Bronchial epithelial cell (primary cell): ENCODE measurements around the gene BCO2. TPM values are rescaled to one million over a fixed set of nuclear protein-coding genes. Genes with fewer than 3 reads are reported as not detected.
"Not testable (repeated sequence)": the region's sequence is repeated elsewhere in the genome, so short reads cannot be mapped to it uniquely, and the experiment has no call there.

ENCODE experiments used
- DNase-seq: peaks from one replicate; pipeline ENCODE4 v3.0.0-alpha.2; 2010; ENCODE audit warnings: low read depth
- FAIRE-seq: peaks from 2 replicates; lab custom pipeline; 2011; peaks lifted over from hg19 to GRCh38; lab: Jason Lieb, UNC
- H3K27me3 ChIP-seq: 2 replicates; pipeline ENCODE4 v1.5.1; 2011; ENCODE audit warnings: low read length; ENCODE audit not compliant: control insufficient read depth, insufficient read depth
- H3K36me3 ChIP-seq: 2 replicates; pipeline ENCODE4 v1.5.1; 2011; ENCODE audit warnings: low read length; ENCODE audit not compliant: control insufficient read depth, insufficient read depth
- H3K4me3 ChIP-seq: 2 replicates; pipeline ENCODE4 v1.5.1; 2011; ENCODE audit warnings: mild to moderate bottlenecking, low read depth, low read length, control low read depth
- total RNA-seq: library from RNA; depleted of rRNA; stranded (reverse); fragments of >200 nt; gene quantifications from 2 replicates; pipeline ENCODE4 v1.2.1, GENCODE V29; 2014
- TF ChIP-seq, protein P1 (sequence below): IDR thresholded peaks from 2 replicates; pipeline ENCODE4 v1.5.1; 2011; ENCODE audit warnings: mild to moderate bottlenecking, moderate library complexity, low read length, control low read depth, inconsistent platforms; ENCODE audit not compliant: insufficient read depth, severe bottlenecking

The BCO2 gene
- total RNA-seq, 1 donor from 2014 or later, result 2.1 TPM

DNA sequence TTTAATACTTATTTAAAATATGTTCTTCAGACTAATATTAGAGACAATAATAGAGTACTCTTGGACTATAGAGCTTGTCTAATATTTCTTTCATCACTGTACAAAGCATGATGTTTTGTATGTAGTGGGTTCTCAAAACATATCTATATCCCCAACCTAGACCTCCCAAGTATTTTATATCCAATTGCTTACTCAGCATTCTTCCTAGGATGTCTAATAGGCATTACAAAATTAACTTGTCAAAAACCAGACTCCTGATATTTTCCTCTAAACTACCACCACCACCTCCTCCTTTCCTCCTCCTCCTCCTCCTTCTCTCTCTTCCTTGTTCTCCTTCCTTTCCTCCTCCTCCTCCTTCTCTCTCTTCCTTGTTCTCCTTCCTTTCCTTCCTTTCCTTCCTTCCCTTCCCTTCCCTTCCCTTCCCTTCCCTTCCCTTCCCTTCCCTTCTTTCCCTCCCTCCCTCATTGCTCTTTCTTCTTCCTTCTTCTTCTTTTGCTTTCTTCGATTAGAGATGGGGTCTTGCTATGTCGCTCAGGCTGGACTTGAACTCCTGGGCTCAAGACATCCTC, 21.3 kb downstream of the BCO2 start:
- TF ChIP-seq, protein P1, sequence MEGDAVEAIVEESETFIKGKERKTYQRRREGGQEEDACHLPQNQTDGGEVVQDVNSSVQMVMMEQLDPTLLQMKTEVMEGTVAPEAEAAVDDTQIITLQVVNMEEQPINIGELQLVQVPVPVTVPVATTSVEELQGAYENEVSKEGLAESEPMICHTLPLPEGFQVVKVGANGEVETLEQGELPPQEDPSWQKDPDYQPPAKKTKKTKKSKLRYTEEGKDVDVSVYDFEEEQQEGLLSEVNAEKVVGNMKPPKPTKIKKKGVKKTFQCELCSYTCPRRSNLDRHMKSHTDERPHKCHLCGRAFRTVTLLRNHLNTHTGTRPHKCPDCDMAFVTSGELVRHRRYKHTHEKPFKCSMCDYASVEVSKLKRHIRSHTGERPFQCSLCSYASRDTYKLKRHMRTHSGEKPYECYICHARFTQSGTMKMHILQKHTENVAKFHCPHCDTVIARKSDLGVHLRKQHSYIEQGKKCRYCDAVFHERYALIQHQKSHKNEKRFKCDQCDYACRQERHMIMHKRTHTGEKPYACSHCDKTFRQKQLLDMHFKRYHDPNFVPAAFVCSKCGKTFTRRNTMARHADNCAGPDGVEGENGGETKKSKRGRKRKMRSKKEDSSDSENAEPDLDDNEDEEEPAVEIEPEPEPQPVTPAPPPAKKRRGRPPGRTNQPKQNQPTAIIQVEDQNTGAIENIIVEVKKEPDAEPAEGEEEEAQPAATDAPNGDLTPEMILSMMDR, result no peak
- FAIRE-seq, result no peak
- no peak for DNase-seq
- Histone ChIP-seq H3K27me3 (no peaks in the 10 kb centered on the region), H3K36me3 (no peaks in the 10 kb centered on the region), H3K4me3 (no peak overlapping the region)

DNA sequence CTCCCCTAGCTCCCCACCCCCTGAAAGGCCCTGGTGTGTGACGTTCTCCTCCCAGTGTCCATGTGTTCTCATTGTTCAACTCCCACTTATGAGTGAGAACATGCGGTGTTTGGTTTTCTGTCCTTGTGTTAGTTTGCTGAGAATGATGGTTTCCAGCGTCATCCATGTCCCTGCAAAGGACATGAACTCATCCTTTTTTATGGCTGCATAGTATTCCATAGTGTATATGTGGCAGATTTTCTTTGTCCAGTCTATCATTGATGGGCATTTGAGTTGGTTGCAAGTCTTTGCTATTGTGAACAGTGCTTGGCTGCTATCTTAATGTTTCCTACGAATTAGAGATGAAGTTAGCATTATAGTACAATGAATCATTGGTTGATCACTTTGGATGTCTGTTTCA, 23.8 kb downstream of the BCO2 start:
- FAIRE-seq, H3K4me3 ChIP-seq, DNase-seq, H3K36me3 ChIP-seq, H3K27me3 ChIP-seq: not testable (repeated sequence)

DNA sequence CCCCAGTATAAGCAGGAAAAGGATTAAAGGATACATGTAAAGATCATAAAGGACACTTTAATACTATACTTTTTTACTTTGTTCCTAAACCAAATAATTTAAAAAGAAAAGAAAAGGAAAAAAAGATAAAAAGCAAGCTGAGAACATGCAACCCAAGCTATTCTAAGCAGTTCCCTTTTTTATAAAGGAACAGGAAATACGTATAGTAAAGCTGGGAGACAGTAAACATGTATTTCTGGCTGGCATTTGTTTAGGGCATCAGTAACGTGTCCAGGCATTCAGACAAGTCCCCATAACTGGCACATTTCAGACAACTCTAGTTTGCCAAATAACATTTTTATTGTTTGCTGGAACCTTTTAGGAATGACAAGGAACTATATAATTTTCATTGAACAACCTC, 24.9 kb downstream of the BCO2 start:
- TF ChIP-seq, protein P1, result no peak
- no peaks in the 10 kb centered on the region for H3K36me3 ChIP-seq
- DNase-seq (no peak), FAIRE-seq (no peak)
- H3K4me3 ChIP-seq, result no peak overlapping the region
- no peaks in the 10 kb centered on the region for H3K27me3 ChIP-seq

DNA sequence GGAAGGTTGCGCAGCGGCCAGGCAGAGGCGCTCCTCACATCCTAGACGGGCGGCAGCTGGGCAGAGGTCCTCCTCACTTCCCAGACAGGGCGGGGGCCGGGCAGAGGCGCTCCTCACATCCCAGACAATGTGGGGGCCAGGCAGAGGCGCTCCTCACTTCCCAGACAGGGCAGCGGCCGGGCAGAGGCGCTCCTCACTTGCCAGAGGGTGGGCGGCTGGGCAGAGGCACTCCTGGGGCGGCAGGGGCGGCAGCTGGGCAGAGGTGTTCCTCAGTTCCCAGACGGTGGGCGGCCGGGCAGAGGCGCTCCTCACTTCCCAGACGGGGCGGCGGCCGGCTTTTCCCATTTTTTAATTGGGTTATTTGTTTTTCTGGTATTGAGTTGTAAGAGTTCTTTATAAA, 30.8 kb downstream of the BCO2 start:
- no peak overlapping the region for H3K4me3 ChIP-seq
- TF ChIP-seq, protein P1, result no peak
- DNase-seq, result no peak
- FAIRE-seq, result no peak
- H3K27me3 ChIP-seq, result no peaks in the 10 kb centered on the region
- no peaks in the 10 kb centered on the region for H3K36me3 ChIP-seq

DNA sequence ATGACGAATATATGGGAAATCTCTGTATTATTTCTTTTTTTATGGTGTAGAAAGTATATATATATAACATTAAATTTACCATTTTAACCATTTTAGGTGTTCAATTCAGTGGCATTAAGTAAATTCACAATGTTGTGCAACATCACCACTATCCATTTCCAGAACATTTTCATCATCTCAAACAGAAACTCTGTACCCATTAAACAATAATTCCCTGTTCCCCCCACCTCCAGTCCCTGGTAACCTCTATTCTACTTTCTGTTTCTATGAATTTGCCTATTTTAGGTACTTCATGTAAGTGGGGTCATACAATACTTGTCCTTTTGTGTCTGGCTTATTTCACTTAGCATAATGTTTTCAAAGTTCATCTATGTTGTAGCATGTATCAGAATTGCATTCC, 35.6 kb downstream of the BCO2 start:
- FAIRE-seq, result no peak
- TF ChIP-seq, protein P1, result no peak
- no peak for DNase-seq
- Histone ChIP-seq H3K4me3 (no peak overlapping the region), H3K36me3 (no peaks in the 10 kb centered on the region), H3K27me3 (no peaks in the 10 kb centered on the region)

DNA sequence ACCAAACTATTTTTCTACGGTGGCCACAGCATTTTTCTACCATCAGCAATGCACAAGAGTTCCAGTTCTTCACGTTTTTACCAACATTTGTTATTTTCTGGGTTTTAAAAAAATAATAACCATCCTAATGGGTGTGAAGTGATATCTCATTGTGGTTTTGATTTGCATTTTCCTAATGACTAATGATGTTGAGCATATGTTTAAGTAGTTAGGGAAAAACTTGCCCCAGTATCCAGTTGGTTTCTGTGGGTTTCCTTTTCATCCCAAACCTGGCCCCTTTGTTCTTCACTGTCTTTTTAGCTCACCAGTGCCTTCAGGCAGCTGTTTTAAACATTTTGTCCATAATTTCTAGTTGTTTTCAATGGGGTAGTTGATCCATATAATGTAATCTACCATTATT, 36.2 kb downstream of the BCO2 start:
- FAIRE-seq (no peak), DNase-seq (no peak)
- Histone ChIP-seq H3K4me3 (no peak overlapping the region), H3K27me3 (no peaks in the 10 kb centered on the region), H3K36me3 (no peaks in the 10 kb centered on the region)
- TF ChIP-seq, protein P1, result no peak
